ENCODE data around the gene TIPRL. TPM values are rescaled to one million over a fixed set of nuclear protein-coding genes. Genes with fewer than 3 reads are reported as not detected.

Gene TIPRL
- total and polyA plus RNA-seq, 9 of the 15 experiments (the other 6 are each of a cell fraction or from before 2014, with no cell fraction given), result 41.4 to 90.2 (median 69.9) TPM

DNA sequence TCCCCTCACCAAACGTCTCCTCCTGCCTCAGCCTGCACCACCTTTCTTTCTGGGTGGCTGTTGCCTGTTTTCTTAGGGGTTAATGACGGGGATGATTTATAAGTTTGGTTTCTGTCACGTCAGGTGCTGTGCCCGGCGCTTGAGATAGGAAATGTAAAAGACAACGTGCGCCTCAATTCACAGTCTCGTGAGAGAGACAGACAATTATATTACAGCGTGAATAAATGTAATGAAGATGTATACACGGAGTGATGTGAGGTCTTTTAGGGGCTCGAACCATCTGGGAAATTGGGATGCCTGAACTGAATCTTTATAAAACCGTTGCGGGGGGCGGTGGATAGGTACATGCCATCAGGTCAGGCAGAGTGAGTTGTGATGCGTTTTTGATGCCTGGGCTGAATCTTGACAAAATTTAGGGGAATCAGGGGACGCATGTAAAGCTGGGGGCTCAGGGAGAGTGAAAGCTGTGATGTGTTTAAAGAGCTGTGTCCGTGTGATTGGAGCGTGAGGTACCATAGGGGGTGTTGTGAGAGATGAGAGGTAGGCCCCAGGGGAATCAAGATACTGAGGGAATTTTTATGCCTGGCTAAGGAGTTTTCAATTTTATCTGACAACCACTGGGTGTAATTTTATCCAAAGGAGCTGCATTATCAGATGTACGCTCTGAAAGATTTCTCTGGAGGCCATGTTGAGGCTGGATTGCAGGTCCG, 831 bp downstream of the TIPRL start (continued):
- TF ChIP-seq, protein P1, sequence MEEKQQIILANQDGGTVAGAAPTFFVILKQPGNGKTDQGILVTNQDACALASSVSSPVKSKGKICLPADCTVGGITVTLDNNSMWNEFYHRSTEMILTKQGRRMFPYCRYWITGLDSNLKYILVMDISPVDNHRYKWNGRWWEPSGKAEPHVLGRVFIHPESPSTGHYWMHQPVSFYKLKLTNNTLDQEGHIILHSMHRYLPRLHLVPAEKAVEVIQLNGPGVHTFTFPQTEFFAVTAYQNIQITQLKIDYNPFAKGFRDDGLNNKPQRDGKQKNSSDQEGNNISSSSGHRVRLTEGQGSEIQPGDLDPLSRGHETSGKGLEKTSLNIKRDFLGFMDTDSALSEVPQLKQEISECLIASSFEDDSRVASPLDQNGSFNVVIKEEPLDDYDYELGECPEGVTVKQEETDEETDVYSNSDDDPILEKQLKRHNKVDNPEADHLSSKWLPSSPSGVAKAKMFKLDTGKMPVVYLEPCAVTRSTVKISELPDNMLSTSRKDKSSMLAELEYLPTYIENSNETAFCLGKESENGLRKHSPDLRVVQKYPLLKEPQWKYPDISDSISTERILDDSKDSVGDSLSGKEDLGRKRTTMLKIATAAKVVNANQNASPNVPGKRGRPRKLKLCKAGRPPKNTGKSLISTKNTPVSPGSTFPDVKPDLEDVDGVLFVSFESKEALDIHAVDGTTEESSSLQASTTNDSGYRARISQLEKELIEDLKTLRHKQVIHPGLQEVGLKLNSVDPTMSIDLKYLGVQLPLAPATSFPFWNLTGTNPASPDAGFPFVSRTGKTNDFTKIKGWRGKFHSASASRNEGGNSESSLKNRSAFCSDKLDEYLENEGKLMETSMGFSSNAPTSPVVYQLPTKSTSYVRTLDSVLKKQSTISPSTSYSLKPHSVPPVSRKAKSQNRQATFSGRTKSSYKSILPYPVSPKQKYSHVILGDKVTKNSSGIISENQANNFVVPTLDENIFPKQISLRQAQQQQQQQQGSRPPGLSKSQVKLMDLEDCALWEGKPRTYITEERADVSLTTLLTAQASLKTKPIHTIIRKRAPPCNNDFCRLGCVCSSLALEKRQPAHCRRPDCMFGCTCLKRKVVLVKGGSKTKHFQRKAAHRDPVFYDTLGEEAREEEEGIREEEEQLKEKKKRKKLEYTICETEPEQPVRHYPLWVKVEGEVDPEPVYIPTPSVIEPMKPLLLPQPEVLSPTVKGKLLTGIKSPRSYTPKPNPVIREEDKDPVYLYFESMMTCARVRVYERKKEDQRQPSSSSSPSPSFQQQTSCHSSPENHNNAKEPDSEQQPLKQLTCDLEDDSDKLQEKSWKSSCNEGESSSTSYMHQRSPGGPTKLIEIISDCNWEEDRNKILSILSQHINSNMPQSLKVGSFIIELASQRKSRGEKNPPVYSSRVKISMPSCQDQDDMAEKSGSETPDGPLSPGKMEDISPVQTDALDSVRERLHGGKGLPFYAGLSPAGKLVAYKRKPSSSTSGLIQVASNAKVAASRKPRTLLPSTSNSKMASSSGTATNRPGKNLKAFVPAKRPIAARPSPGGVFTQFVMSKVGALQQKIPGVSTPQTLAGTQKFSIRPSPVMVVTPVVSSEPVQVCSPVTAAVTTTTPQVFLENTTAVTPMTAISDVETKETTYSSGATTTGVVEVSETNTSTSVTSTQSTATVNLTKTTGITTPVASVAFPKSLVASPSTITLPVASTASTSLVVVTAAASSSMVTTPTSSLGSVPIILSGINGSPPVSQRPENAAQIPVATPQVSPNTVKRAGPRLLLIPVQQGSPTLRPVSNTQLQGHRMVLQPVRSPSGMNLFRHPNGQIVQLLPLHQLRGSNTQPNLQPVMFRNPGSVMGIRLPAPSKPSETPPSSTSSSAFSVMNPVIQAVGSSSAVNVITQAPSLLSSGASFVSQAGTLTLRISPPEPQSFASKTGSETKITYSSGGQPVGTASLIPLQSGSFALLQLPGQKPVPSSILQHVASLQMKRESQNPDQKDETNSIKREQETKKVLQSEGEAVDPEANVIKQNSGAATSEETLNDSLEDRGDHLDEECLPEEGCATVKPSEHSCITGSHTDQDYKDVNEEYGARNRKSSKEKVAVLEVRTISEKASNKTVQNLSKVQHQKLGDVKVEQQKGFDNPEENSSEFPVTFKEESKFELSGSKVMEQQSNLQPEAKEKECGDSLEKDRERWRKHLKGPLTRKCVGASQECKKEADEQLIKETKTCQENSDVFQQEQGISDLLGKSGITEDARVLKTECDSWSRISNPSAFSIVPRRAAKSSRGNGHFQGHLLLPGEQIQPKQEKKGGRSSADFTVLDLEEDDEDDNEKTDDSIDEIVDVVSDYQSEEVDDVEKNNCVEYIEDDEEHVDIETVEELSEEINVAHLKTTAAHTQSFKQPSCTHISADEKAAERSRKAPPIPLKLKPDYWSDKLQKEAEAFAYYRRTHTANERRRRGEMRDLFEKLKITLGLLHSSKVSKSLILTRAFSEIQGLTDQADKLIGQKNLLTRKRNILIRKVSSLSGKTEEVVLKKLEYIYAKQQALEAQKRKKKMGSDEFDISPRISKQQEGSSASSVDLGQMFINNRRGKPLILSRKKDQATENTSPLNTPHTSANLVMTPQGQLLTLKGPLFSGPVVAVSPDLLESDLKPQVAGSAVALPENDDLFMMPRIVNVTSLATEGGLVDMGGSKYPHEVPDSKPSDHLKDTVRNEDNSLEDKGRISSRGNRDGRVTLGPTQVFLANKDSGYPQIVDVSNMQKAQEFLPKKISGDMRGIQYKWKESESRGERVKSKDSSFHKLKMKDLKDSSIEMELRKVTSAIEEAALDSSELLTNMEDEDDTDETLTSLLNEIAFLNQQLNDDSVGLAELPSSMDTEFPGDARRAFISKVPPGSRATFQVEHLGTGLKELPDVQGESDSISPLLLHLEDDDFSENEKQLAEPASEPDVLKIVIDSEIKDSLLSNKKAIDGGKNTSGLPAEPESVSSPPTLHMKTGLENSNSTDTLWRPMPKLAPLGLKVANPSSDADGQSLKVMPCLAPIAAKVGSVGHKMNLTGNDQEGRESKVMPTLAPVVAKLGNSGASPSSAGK (IDR thresholded peaks at IDR 0.05), result no peak
- TF ChIP-seq SIX5 (IDR thresholded peaks at IDR 0.05; ENCODE audit: borderline replicate concordance in 1 of 2, insufficient read depth in 1 of 2, low read depth in 1 of 2, low read length in 2 of 2), result no peak
- TF ChIP-seq, protein P2, sequence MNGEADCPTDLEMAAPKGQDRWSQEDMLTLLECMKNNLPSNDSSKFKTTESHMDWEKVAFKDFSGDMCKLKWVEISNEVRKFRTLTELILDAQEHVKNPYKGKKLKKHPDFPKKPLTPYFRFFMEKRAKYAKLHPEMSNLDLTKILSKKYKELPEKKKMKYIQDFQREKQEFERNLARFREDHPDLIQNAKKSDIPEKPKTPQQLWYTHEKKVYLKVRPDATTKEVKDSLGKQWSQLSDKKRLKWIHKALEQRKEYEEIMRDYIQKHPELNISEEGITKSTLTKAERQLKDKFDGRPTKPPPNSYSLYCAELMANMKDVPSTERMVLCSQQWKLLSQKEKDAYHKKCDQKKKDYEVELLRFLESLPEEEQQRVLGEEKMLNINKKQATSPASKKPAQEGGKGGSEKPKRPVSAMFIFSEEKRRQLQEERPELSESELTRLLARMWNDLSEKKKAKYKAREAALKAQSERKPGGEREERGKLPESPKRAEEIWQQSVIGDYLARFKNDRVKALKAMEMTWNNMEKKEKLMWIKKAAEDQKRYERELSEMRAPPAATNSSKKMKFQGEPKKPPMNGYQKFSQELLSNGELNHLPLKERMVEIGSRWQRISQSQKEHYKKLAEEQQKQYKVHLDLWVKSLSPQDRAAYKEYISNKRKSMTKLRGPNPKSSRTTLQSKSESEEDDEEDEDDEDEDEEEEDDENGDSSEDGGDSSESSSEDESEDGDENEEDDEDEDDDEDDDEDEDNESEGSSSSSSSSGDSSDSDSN (IDR thresholded peaks at IDR 0.05; ENCODE audit: borderline replicate concordance in 1 of 2, low read depth in 2 of 2, low read length in 2 of 2), result no peak
- no peak for TF ChIP-seq ZNF41 (CRISPR knock-in tag; conservative IDR thresholded peaks at IDR 0.05)
- TF ChIP-seq, protein P3, sequence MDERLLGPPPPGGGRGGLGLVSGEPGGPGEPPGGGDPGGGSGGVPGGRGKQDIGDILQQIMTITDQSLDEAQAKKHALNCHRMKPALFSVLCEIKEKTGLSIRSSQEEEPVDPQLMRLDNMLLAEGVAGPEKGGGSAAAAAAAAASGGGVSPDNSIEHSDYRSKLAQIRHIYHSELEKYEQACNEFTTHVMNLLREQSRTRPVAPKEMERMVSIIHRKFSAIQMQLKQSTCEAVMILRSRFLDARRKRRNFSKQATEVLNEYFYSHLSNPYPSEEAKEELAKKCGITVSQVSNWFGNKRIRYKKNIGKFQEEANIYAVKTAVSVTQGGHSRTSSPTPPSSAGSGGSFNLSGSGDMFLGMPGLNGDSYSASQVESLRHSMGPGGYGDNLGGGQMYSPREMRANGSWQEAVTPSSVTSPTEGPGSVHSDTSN (CRISPR knock-in tag; IDR thresholded peaks at IDR 0.05; ENCODE audit: low read depth), result no peak
- TF ChIP-seq, protein P3 (tag; conservative IDR thresholded peaks at IDR 0.05; ENCODE audit: low read depth), result peak; percentile 70
- no peak for TF ChIP-seq HIVEP1 (CRISPR knock-in tag; IDR thresholded peaks at IDR 0.05)
